Measurements from ENCODE around the gene METRN. TPM values are rescaled to one million over a fixed set of nuclear protein-coding genes. Genes with fewer than 3 reads are reported as not detected.
A peak's percentile ranks its signal among the peaks of the same experiment; 100 is the strongest.
"Not testable (repeated sequence)": the region's sequence is repeated elsewhere in the genome, so short reads cannot be mapped to it uniquely, and the experiment has no call there.

METRN gene
- total RNA-seq, 2 donors from 2014 or later, result 3.8 to 4.3 TPM

GRCh38 chr16:680967-681745 lies 33.8 kb upstream of the METRN start:
- no peaks in the 10 kb centered on the region for H3K9me3 ChIP-seq (ENCODE audit: control insufficient read depth, low read length, poor library complexity, severe bottlenecking)
- peaks cover 20% of the 10 kb centered on the region for H3K4me1 Mint-ChIP-seq
- peak overlapping the region; percentile 83 for H3K4me3 Mint-ChIP-seq
- ATAC-seq (no peak), DNase-seq (no peak)
- H3K27me3 Mint-ChIP-seq, result no peaks in the 10 kb centered on the region
- no peaks in the 10 kb centered on the region for H3K36me3 Mint-ChIP-seq (ENCODE audit: low read depth)
- peak overlapping the region; percentile 37 for H3K27ac Mint-ChIP-seq

DNA sequence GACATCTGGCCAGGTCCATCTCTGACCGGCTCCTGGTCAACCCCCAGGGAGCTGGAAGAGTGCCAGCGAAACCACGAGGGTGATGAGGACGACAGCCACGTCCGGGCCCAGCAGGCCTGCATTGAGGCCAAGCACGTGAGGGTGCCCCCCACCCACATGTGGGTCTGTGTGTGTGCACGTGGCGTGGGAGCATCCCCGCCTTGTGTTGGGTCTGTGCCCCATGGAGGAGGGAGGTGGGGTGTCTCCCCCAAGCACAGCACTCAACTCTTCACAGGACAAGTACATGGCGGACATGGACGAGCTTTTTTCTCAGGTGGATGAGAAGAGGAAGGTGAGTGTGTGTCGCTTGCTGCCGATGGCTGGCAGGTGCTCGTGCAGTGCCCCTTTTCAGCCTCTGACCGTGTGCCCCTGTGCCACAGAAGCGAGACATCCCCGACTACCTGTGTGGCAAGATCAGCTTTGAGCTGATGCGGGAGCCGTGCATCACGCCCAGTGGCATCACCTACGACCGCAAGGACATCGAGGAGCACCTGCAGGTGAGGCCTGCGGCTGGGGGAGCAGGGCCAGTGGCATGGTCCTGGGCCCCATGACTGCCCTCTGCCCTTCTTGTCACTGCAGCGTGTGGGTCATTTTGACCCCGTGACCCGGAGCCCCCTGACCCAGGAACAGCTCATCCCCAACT lies 33.0 kb upstream of the METRN start:
- no peaks in the 10 kb centered on the region for H3K9me3 ChIP-seq (ENCODE audit: control insufficient read depth, low read length, poor library complexity, severe bottlenecking)
- ATAC-seq (no peak), DNase-seq (no peak)
- Mint-ChIP-seq H3K4me3 (peak overlapping the region; percentile 43), H3K4me1 (peaks cover 20% of the 10 kb centered on the region), H3K27ac (peak overlapping the region; percentile 61), H3K36me3 (ENCODE audit: low read depth) (no peaks in the 10 kb centered on the region), H3K27me3 (no peaks in the 10 kb centered on the region)

DNA sequence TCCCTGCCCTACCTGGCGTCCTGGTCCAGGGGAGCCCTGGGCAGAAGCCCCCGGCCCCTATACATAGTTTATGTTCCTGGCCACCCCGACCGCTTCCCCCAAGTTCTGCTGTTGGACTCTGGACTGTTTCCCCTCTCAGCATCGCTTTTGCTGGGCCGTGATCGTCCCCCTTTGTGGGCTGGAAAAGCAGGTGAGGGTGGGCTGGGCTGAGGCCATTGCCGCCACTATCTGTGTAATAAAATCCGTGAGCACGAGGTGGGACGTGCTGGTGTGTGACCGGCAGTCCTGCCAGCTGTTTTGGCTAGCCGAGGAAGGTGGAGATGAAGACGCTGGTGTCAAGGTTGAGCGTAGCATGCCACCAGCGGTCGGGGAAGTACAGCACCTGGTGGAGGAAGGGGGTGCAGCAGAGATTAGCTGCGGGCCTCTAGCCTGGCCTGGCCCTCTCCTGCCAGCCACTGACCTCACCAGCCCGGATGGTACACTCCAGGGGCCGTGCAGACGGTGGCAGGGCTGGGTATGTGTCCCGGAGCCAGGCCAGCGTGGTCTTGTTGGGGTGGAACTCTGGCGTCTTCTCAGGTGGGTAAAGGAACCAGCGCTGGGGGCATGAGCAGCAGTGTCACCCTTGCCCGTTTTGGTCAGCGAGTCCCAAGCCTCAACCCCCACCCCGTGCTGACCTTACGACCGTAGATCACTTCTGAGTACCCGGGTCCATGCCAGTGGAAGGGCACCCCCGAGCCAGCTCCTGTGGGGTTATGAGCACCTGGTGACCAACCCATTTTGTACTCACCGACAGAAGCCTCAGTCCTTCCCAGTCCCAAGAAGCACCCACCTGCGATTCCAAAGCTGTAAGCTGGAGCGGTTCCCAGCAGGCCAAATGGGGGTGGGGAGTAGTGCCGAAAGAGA lies 32.2 kb upstream of the METRN start:
- no peaks in the 10 kb centered on the region for H3K36me3 Mint-ChIP-seq (ENCODE audit: low read depth)
- DNase-seq (no peak), ATAC-seq (no peak)
- H3K27ac Mint-ChIP-seq, result peak overlapping the region; percentile 61
- no peaks in the 10 kb centered on the region for H3K9me3 ChIP-seq (ENCODE audit: control insufficient read depth, low read length, poor library complexity, severe bottlenecking)
- H3K4me1 Mint-ChIP-seq, result peaks cover 20% of the 10 kb centered on the region
- H3K4me3 Mint-ChIP-seq, result peak overlapping the region; percentile 84
- no peaks in the 10 kb centered on the region for H3K27me3 Mint-ChIP-seq

- Mint-ChIP-seq H3K36me3 (ENCODE audit: low read depth) (no peaks in the 10 kb centered on the region), H3K4me3 (peak overlapping the region; percentile 84), H3K4me1 (peaks cover 20% of the 10 kb centered on the region), H3K27ac (no peak overlapping the region), H3K27me3 (no peaks in the 10 kb centered on the region)
- H3K9me3 ChIP-seq (ENCODE audit: control insufficient read depth, low read length, poor library complexity, severe bottlenecking), result no peaks in the 10 kb centered on the region
- no peak for ATAC-seq
- DNase-seq, result no peak
These were observed 31.4 kb upstream of the METRN start for GRCh38 chr16:683396-684070.

DNA sequence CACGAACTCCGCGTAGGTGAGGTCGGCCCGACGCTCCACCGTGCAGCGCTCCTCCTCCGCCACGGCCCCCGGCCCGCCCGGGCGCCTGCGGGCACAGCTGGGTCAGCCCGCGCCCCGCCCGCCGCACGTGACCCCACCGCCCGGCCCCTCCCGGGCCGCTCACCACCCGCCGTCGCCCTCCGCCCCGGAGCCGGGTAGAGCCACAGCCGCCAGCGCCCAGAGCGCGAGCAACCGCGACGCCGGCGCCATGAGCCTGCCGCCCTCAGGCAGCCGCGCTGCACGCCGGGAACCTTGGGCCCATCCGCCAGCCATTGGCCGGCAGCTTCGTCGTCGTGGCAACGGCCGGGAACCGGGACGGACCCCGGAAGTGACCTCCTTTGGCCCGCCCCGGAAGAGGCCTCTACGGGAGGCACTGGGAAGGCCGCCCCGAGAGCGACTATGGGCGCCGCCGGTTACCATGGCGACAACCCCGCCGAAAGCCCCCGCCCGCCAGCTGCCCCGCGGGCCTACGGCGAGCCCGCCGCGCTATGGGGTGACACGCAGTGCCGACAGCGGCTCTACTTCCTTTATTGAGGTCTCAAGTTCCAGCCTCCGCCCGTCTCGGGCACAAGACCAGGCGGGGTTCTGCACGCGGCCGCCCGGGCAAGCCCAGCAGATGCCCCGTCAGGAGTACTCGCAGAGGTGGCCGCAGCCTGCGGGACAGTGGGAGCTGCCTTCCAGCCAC lies 30.7 kb upstream of the METRN start, which contains the start of gene JMJD8:
Gene JMJD8, minus strand, starts transcription at position 264 of the 724 bp plus-strand sequence. Its CDS starts 15 bp downstream, at position 249.
- DNase-seq, result peak; percentile 95
- peaks cover 17% of the 10 kb centered on the region for H3K4me1 Mint-ChIP-seq
- peak within 1 kb of the TSS; percentile 84 for H3K4me3 Mint-ChIP-seq
- ATAC-seq, result peak; percentile 77
- H3K9me3 ChIP-seq (ENCODE audit: control insufficient read depth, low read length, poor library complexity, severe bottlenecking), result no peaks in the 10 kb centered on the region
- no peaks in the 10 kb centered on the region for H3K27me3 Mint-ChIP-seq
- H3K36me3 Mint-ChIP-seq (ENCODE audit: low read depth), result no peaks in the 10 kb centered on the region
- H3K27ac Mint-ChIP-seq, result no peak within 1 kb of the TSS

DNA sequence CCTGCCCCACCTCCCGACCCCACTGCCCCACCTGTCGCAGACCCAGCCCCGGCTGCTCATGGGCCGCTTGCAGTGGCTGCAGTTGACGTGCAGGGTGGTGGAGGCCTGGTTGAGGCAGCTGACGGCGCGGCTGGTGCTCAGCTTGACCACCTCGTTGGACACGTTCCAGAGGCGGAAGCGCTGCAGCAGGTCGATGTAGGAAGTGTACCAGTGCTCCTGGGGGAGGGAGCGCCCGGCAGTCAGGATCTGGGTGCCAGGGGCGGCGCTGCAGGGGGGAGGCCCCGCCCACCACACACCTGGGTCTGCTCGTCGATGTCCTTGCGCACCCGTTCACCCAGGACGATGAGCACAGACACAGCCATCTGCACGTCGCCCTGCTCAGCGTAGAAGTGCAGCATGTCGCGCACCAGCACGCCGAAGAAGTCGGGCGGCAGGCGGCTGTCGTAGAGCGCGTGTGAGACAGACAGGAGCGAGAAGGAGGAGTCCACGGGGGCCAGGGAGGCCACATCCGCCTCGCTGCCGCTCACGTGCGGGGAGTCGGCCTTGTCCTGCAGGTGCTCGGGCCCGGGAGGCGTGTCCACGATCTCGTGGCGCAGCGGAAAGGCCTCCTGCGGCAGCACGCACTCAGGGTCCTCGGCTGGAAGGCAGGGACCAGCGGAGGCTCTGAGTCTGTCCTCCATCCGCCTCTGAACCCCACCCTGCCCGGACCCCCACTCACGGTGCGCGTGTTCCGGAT lies 29.8 kb upstream of the METRN start:
- H3K27ac Mint-ChIP-seq, result no peak overlapping the region
- DNase-seq, result no peak
- no peaks in the 10 kb centered on the region for H3K27me3 Mint-ChIP-seq
- peaks cover 15% of the 10 kb centered on the region for H3K4me1 Mint-ChIP-seq
- no peaks in the 10 kb centered on the region for H3K9me3 ChIP-seq (ENCODE audit: control insufficient read depth, low read length, poor library complexity, severe bottlenecking)
- H3K4me3 Mint-ChIP-seq, result no peak overlapping the region
- H3K36me3 Mint-ChIP-seq (ENCODE audit: low read depth), result no peaks in the 10 kb centered on the region
- ATAC-seq, result no peak

DNA sequence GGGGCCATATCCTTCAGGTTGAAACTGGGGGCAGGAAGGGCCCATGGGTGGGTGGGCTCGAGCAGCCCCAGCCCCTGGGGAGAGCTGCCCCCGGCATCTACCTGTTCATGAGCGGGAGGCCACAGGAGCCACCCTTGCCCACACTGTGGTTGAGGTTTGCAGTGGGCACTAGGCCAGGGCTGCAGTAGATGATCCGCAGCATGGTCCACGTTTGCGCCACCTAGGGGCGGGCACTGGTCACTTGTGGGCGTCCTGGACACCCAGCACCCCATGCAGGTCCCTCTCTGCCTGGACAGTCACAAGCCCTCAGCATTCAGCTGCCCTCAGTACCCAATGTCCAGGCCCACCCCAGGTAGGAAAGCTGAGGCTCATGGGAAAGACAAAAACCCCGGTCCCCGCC lies 29.0 kb upstream of the METRN start:
- Mint-ChIP-seq H3K27me3 (no peaks in the 10 kb centered on the region), H3K36me3 (ENCODE audit: low read depth) (no peaks in the 10 kb centered on the region), H3K27ac (peak overlapping the region; percentile 14), H3K4me3 (peak overlapping the region; percentile 28), H3K4me1 (peaks cover 17% of the 10 kb centered on the region)
- no peaks in the 10 kb centered on the region for H3K9me3 ChIP-seq (ENCODE audit: control insufficient read depth, low read length, poor library complexity, severe bottlenecking)
- DNase-seq (no peak), ATAC-seq (no peak)

DNA sequence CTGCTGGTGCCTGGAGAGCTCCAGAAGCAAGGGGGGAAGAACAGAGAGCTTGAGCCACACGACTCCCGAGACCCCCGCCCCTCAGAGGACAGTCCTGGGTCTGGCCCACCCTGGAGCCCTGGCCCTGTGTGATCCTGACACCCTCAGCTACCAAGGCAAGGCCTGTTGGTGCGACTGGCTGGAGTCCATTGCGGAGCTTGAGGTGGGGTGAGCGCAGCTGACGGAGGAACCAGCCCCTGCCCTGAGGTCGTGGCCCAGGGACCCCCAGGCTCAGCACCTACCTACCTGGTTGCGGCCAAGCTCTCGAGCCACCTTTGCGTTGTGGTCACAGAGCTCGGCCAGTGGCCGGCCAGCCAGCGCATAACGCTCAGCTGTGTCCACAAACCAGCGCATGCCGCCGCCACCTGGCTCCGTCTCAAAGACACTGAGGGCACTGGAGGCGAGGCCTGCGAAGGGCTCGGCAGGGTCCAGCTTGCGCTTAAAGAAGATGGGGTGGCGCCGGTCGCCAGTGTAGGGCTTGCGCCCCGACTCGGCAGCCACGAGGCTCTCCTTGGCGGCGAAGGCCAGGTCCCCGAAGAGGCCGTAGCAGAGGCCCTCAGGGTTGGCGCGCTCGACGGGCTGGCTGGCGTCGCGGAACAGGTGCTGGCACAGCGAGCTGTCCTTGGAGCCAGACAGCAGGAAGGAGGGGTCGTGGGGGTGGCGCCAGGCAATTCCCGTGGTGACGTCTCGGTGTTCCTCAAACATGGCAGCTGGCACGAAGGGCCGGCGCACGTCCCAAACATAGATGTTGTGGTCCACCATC lies 28.3 kb upstream of the METRN start:
- H3K27me3 Mint-ChIP-seq, result no peaks in the 10 kb centered on the region
- H3K4me1 Mint-ChIP-seq, result peaks cover 16% of the 10 kb centered on the region
- H3K4me3 Mint-ChIP-seq, result peak overlapping the region; percentile 25
- no peaks in the 10 kb centered on the region for H3K9me3 ChIP-seq (ENCODE audit: control insufficient read depth, low read length, poor library complexity, severe bottlenecking)
- DNase-seq (no peak), ATAC-seq (no peak)
- no peaks in the 10 kb centered on the region for H3K36me3 Mint-ChIP-seq (ENCODE audit: low read depth)
- peak overlapping the region; percentile 14 for H3K27ac Mint-ChIP-seq

DNA sequence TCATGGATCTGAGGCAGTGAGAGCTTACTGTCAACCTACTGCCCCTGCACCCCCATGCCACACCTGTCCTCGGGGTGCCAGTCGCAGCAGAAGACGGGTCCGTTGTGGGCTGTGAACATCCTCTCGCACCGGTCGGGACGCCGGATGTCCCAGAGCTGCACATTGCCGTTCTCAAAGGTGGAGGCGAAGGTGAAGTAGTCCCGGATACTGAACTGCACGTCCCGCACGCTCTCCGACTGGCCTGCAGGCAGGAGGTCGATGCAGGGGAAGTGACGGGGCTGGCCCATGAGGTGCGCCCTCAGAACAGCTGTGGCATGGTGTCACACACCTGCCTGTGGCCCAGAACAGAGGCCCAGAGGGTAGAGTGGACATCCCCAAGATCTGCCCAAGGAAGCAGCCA lies 27.4 kb upstream of the METRN start:
- H3K36me3 Mint-ChIP-seq (ENCODE audit: low read depth), result no peaks in the 10 kb centered on the region
- DNase-seq (no peak), ATAC-seq (no peak)
- no peaks in the 10 kb centered on the region for H3K27me3 Mint-ChIP-seq
- no peak overlapping the region for H3K4me3 Mint-ChIP-seq
- H3K9me3 ChIP-seq (ENCODE audit: control insufficient read depth, low read length, poor library complexity, severe bottlenecking), result no peaks in the 10 kb centered on the region
- H3K4me1 Mint-ChIP-seq, result peaks cover 11% of the 10 kb centered on the region
- H3K27ac Mint-ChIP-seq, result no peak overlapping the region

- DNase-seq (no peak), ATAC-seq (no peak)
- Mint-ChIP-seq H3K4me1 (peaks cover 9% of the 10 kb centered on the region), H3K4me3 (peak overlapping the region; percentile 85), H3K27me3 (no peaks in the 10 kb centered on the region), H3K27ac (peak overlapping the region; percentile 88), H3K36me3 (ENCODE audit: low read depth) (no peaks in the 10 kb centered on the region)
- H3K9me3 ChIP-seq (ENCODE audit: control insufficient read depth, low read length, poor library complexity, severe bottlenecking), result no peaks in the 10 kb centered on the region
These were observed 25.6 kb upstream of the METRN start for GRCh38 chr16:689175-689897.

- not testable (repeated sequence) for DNase-seq; H3K9me3 ChIP-seq (ENCODE audit: control insufficient read depth, low read length, poor library complexity, severe bottlenecking); H3K36me3 Mint-ChIP-seq (ENCODE audit: low read depth); H3K27ac Mint-ChIP-seq; ATAC-seq; H3K27me3 Mint-ChIP-seq
- H3K4me1 Mint-ChIP-seq, result peaks cover 12% of the 10 kb centered on the region
- H3K4me3 Mint-ChIP-seq, result peak overlapping the region; percentile 16
These were observed 23.7 kb upstream of the METRN start for GRCh38 chr16:691242-691641.

Data from T-helper 17 cell (primary cell).